HepG2 (cell line): ENCODE results near the gene PXDC1. TPM values are rescaled to one million over a fixed set of nuclear protein-coding genes. Genes with fewer than 3 reads are reported as not detected.

Source experiments
- CREB3 ChIP-seq: sonication (generic); formaldehyde crosslinking; IDR thresholded peaks from 2 replicates; pipeline ENCODE4 v1.5.0; 2020; ENCODE audit warnings: missing genetic modification reagents
- ELF4 ChIP-seq: sonication (generic); formaldehyde crosslinking; IDR thresholded peaks from 2 replicates; pipeline ENCODE4 v1.5.0; 2020; ENCODE audit warnings: missing genetic modification reagents, mild to moderate bottlenecking, moderate library complexity, borderline replicate concordance
- GABPA ChIP-seq, 2 experiments: IDR thresholded peaks; 2 replicates each; pipeline ENCODE4 v1.6.1; 2011 to 2016; ENCODE audit warnings: low read depth in 2 of 2, low read length in 1 of 2, missing biosample characterization in 1 of 2, missing genetic modification characterization in 1 of 2
- MAZ ChIP-seq, 2 experiments: sonication (generic) in 1 of 2; formaldehyde crosslinking in 1 of 2; IDR thresholded peaks; 2 replicates each; pipeline versions ENCODE4 v1.5.0 to v1.6.1; 2012 to 2020; ENCODE audit warnings: low read depth in 2 of 2, mild to moderate bottlenecking in 2 of 2, borderline replicate concordance in 1 of 2, improper control_type of control experiment in 1 of 2, low read length in 1 of 2, missing genetic modification reagents in 1 of 2, moderate library complexity in 1 of 2
- NBN ChIP-seq: fragments of 450-650 bp; conservative IDR thresholded peaks from 2 replicates; pipeline ENCODE4 v1.6.1; 2017
- NFIC ChIP-seq: IDR thresholded peaks from 2 replicates; pipeline ENCODE4 v1.6.1; 2012; ENCODE audit warnings: mild to moderate bottlenecking, low read length, inconsistent platforms
- NR2F6 ChIP-seq, 2 experiments: IDR thresholded peaks; 2 replicates each; pipeline ENCODE4 v1.6.1; 2016; ENCODE audit warnings: antibody characterized with exemption in 1 of 2, mild to moderate bottlenecking in 1 of 2
- PAX8 ChIP-seq: sonication (generic); formaldehyde crosslinking; IDR thresholded peaks from 2 replicates; pipeline ENCODE4 v1.8.0; 2022; ENCODE audit warnings: mild to moderate bottlenecking, missing genetic modification reagents, borderline replicate concordance
- RFX1 ChIP-seq: fragments of 450-650 bp; IDR thresholded peaks from 2 replicates; pipeline ENCODE4 v1.6.1; 2017
- SMAD3 ChIP-seq: sonication (generic); formaldehyde crosslinking; IDR thresholded peaks from 2 replicates; pipeline ENCODE4 v1.4.0; 2020; ENCODE audit warnings: missing genetic modification reagents
- SP4 ChIP-seq: sonication (generic); formaldehyde crosslinking; IDR thresholded peaks from 2 replicates; pipeline ENCODE4 v1.8.1; 2023; ENCODE audit warnings: mild to moderate bottlenecking, missing genetic modification reagents
- ZBTB34 ChIP-seq: sonication (generic); formaldehyde crosslinking; IDR thresholded peaks from 2 replicates; pipeline ENCODE4 v1.8.0; 2022; ENCODE audit warnings: mild to moderate bottlenecking, missing genetic modification reagents
- ZFY ChIP-seq: sonication (generic); formaldehyde crosslinking; IDR thresholded peaks from 2 replicates; pipeline ENCODE4 v1.4.0; 2020; ENCODE audit warnings: missing genetic modification reagents
- ZNF274 ChIP-seq: sonication (generic); formaldehyde crosslinking; IDR thresholded peaks from 2 replicates; pipeline ENCODE4 v1.5.1; 2020; ENCODE audit warnings: mild to moderate bottlenecking, missing genetic modification reagents
- ZNF335 ChIP-seq: sonication (generic); formaldehyde crosslinking; IDR thresholded peaks from 2 replicates; pipeline ENCODE4 v1.4.0; 2020; ENCODE audit warnings: missing genetic modification reagents
- ZNF468 ChIP-seq: sonication (generic); formaldehyde crosslinking; IDR thresholded peaks from 2 replicates; pipeline ENCODE4 v1.8.0; 2022; ENCODE audit warnings: mild to moderate bottlenecking, moderate library complexity, missing genetic modification reagents
- ZNF746 ChIP-seq: sonication (generic); formaldehyde crosslinking; IDR thresholded peaks from 2 replicates; pipeline ENCODE4 v1.8.0; 2022; ENCODE audit warnings: mild to moderate bottlenecking, missing genetic modification reagents
- ZZZ3 ChIP-seq: sonication (generic); formaldehyde crosslinking; IDR thresholded peaks from 2 replicates; pipeline ENCODE4 v1.4.0; 2020; ENCODE audit warnings: missing genetic modification reagents, mild to moderate bottlenecking, borderline replicate concordance
- polyA plus RNA-seq, 8 experiments: library from polyadenylated mRNA; depleted of rRNA in 3 of 8; stranded (reverse) in 7 of 8; unstranded in 1 of 8; fragments of >200 nt; fragmentation: Illumina TruSeq in 4 of 8; extraction: Trizol in 4 of 8; gene quantifications; 2 replicates each; pipeline versions ENCODE4 v1.2.1 to v1.2.3, GENCODE V29; 2011 to 2016; ENCODE audit warnings: low read depth in 4 of 8, missing spikeins in 1 of 8, mixed read lengths in 1 of 8; ENCODE audit not compliant: insufficient read depth in 1 of 8
- total RNA-seq, 5 experiments: library from RNA; depleted of rRNA; stranded (reverse); fragments of >200 nt; fragmentation: Illumina TruSeq; extraction: Trizol; gene quantifications; 2 replicates each; pipeline ENCODE4 v1.2.3, GENCODE V29; 2016; ENCODE audit warnings: low read depth in 1 of 5
- TF ChIP-seq, protein P1 (sequence below): sonication (generic); formaldehyde crosslinking; IDR thresholded peaks from 2 replicates; pipeline ENCODE4 v1.5.1; 2020; ENCODE audit warnings: missing genetic modification reagents, mild to moderate bottlenecking, borderline replicate concordance
- TF ChIP-seq, protein P2 (sequence below): sonication (generic); formaldehyde crosslinking; conservative IDR thresholded peaks from 2 replicates; pipeline ENCODE4 v1.8.0; 2022; ENCODE audit warnings: low read depth, missing genetic modification reagents
- TF ChIP-seq, protein P3 (sequence below): sonication (generic); formaldehyde crosslinking; IDR thresholded peaks from 2 replicates; pipeline ENCODE4 v1.4.0; 2020; ENCODE audit warnings: mild to moderate bottlenecking, missing genetic modification reagents

Gene PXDC1
- total and polyA plus RNA-seq, 2 of the 13 experiments (the other 11 are each of a cell fraction or from before 2014, with no cell fraction given), result 32.4 to 34.7 TPM

DNA sequence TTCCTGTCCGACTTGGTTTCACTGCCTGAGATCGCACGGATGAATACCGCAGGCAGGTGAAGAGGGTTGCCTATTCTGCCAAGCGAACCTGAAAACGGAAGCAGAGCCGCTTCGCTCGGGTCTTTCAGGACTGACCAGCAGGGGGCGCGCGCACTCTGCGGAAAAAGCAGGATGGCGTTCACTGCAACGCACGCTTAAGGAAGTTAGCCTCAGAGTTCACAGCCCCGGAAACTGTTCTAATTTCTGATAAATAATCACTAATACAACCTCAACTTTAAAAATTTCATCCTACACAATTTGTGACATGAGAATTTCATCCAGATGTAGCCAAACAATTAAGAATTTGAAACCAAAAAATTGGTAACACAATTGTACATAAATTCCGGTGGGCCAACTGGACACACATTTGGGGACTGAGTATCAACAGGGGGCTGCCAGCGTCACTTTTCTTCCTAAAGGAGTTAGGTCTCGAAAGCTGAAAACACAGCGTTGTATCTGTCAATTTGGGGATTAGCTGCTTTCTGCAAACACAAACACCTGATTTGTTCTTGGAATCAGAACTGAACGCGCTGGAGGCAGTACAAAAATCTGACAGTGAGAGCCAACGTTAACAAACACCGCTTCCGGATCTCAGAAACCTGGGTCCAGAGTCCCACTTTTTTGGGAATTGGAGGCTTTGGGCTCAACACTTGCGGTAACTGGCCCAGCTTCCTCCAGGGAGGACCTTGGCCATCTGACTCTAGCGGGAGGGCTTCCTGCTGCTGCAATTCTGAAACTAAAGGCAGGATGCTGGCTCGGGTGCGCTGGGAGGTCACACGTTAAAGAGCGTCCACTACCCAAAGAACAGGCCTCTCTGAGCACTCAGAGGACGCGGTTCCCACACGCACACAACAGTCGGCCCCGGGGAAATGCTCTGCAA is 8.8 kb downstream of the PXDC1 start (continued):
- TF ChIP-seq NBN (no peak), ZNF335 (CRISPR knock-in tag) (no peak), ZBTB34 (CRISPR knock-in tag) (0 out of 2 replicates have a peak, but pooled peaks have one; percentile 2), PAX8 (CRISPR knock-in tag) (no peak), SMAD3 (CRISPR knock-in tag) (peak; percentile 87; the same call in 1 of the 2 replicates), ZNF468 (CRISPR knock-in tag) (no peak), ZFY (CRISPR knock-in tag) (peak; percentile 43; the same call in 1 of the 2 replicates), GABPA (IDR thresholded peaks at IDR 0.05; ENCODE audit: low read depth, low read length) (no peak), GABPA (CRISPR knock-in tag; IDR thresholded peaks at IDR 0.05; ENCODE audit: low read depth) (peak; percentile 51), CREB3 (CRISPR knock-in tag) (peak; percentile 20; the same call in 1 of the 2 replicates), NFIC (no peak; the same call in 1 of the 2 replicates), SP4 (CRISPR knock-in tag) (peak; percentile 62), ZNF746 (CRISPR knock-in tag) (no peak), ZNF274 (CRISPR knock-in tag) (no peak; the same call in 1 of the 2 replicates), RFX1 (no peak), NR2F6 (IDR thresholded peaks at IDR 0.05) (0 out of 2 replicates have a peak, but pooled peaks have one; percentile 29), NR2F6 (CRISPR knock-in tag; IDR thresholded peaks at IDR 0.05) (peak; percentile 76), MAZ (IDR thresholded peaks at IDR 0.05; ENCODE audit: borderline replicate concordance, low read depth, low read length) (no peak), MAZ (CRISPR knock-in tag; IDR thresholded peaks at IDR 0.05; ENCODE audit: low read depth) (0 out of 2 replicates have a peak, but pooled peaks have one; percentile 54), ELF4 (CRISPR knock-in tag) (peak; percentile 92; the same call in 1 of the 2 replicates), ZZZ3 (CRISPR knock-in tag) (no peak)
- TF ChIP-seq, protein P1, sequence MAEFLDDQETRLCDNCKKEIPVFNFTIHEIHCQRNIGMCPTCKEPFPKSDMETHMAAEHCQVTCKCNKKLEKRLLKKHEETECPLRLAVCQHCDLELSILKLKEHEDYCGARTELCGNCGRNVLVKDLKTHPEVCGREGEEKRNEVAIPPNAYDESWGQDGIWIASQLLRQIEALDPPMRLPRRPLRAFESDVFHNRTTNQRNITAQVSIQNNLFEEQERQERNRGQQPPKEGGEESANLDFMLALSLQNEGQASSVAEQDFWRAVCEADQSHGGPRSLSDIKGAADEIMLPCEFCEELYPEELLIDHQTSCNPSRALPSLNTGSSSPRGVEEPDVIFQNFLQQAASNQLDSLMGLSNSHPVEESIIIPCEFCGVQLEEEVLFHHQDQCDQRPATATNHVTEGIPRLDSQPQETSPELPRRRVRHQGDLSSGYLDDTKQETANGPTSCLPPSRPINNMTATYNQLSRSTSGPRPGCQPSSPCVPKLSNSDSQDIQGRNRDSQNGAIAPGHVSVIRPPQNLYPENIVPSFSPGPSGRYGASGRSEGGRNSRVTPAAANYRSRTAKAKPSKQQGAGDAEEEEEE (CRISPR knock-in tag), result no peak
- TF ChIP-seq, protein P2, sequence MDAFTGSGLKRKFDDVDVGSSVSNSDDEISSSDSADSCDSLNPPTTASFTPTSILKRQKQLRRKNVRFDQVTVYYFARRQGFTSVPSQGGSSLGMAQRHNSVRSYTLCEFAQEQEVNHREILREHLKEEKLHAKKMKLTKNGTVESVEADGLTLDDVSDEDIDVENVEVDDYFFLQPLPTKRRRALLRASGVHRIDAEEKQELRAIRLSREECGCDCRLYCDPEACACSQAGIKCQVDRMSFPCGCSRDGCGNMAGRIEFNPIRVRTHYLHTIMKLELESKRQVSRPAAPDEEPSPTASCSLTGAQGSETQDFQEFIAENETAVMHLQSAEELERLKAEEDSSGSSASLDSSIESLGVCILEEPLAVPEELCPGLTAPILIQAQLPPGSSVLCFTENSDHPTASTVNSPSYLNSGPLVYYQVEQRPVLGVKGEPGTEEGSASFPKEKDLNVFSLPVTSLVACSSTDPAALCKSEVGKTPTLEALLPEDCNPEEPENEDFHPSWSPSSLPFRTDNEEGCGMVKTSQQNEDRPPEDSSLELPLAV (CRISPR knock-in tag), result no peak
- TF ChIP-seq, protein P3, sequence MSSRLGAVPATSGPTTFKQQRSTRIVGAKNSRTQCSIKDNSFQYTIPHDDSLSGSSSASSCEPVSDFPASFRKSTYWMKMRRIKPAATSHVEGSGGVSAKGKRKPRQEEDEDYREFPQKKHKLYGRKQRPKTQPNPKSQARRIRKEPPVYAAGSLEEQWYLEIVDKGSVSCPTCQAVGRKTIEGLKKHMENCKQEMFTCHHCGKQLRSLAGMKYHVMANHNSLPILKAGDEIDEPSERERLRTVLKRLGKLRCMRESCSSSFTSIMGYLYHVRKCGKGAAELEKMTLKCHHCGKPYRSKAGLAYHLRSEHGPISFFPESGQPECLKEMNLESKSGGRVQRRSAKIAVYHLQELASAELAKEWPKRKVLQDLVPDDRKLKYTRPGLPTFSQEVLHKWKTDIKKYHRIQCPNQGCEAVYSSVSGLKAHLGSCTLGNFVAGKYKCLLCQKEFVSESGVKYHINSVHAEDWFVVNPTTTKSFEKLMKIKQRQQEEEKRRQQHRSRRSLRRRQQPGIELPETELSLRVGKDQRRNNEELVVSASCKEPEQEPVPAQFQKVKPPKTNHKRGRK (CRISPR knock-in tag), result no peak
